Esophagus muscularis mucosa (tissue), 3 donors: ENCODE measurements around the gene CRHR2.

Source experiments
- CTCF ChIP-seq, 3 experiments: fragments of 200-600 bp in 2 of 3; fragments of 450-650 bp in 1 of 3; sonication (generic) in 2 of 3; IDR thresholded peaks; one replicate each; pipeline ENCODE4 v1.5.1; 2017 to 2019; ENCODE audit warnings: antibody characterized with exemption in 3 of 3, mild to moderate bottlenecking in 2 of 3, moderate library complexity in 1 of 3
- POLR2A ChIP-seq: fragments of 450-650 bp; IDR thresholded peaks from one replicate; pipeline ENCODE4 v1.6.1; 2017; ENCODE audit warnings: antibody characterized with exemption, moderate library complexity, mild to moderate bottlenecking, low read depth
- POLR2AphosphoS5 ChIP-seq, 2 donors: sonication (generic); formaldehyde crosslinking; IDR thresholded peaks; one replicate each; pipeline ENCODE4 v1.6.1; 2017; ENCODE audit warnings: antibody characterized with exemption in 2 of 2

- TF ChIP-seq CTCF (IDR thresholded peaks at IDR 0.05) (no peak), POLR2A (no peak), POLR2AphosphoS5 (IDR thresholded peaks at IDR 0.05) (no peak)
Measured at GRCh38 chr7:30692882-30693281, 10.6 kb upstream of the CRHR2 start.
